GM12874 (cell line): ENCODE data around the gene DYNLL2.

ENCODE experiments used
- TF ChIP-seq, protein P1 (sequence below): IDR thresholded peaks from 2 replicates; pipeline ENCODE4 v1.5.1; 2011; ENCODE audit warnings: low read depth, mild to moderate bottlenecking, control low read depth, low read length, moderate library complexity; ENCODE audit not compliant: insufficient read depth

The DYNLL2 gene

DNA sequence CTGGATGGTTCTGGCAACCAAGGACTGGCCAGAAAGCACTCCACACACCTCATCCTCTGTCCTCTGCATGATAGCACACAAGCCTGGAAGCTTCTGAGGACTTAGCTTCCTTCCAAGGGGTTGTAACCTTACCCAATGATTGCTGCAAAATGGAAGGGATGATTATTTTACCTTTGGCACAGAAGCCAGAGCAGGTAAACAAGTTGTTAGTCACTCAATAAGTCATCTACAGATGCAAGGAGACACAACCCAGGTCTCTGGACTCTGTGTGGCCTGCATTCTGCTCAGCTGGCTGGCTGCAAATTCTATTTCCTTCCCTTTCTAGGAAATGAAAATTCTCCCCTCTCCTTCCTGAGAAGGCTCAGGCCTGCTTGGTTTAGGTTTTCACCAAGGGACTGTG lies 26.7 kb upstream of the DYNLL2 start:
- TF ChIP-seq, protein P1, sequence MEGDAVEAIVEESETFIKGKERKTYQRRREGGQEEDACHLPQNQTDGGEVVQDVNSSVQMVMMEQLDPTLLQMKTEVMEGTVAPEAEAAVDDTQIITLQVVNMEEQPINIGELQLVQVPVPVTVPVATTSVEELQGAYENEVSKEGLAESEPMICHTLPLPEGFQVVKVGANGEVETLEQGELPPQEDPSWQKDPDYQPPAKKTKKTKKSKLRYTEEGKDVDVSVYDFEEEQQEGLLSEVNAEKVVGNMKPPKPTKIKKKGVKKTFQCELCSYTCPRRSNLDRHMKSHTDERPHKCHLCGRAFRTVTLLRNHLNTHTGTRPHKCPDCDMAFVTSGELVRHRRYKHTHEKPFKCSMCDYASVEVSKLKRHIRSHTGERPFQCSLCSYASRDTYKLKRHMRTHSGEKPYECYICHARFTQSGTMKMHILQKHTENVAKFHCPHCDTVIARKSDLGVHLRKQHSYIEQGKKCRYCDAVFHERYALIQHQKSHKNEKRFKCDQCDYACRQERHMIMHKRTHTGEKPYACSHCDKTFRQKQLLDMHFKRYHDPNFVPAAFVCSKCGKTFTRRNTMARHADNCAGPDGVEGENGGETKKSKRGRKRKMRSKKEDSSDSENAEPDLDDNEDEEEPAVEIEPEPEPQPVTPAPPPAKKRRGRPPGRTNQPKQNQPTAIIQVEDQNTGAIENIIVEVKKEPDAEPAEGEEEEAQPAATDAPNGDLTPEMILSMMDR, result no peak

DNA sequence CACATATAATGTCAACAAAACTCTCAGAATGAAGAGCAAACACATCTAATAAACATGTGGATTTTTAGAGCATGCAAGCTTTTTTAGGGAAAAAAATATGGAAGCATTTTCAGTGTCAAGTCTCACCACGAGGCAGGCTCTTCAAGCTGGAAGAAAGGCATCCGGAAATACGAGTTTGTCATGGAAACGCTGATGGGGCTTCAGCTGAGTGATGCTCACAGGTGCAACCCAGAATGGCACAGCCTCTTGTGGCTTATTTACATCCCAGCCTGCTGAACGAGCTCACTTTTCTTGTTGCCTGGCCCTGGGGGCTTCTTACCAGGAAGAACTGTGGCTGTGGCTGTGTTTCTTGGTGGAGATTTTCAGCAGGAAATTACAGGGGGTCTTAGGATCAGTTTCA lies 24.1 kb upstream of the DYNLL2 start:
- TF ChIP-seq, protein P1, result no peak

DNA sequence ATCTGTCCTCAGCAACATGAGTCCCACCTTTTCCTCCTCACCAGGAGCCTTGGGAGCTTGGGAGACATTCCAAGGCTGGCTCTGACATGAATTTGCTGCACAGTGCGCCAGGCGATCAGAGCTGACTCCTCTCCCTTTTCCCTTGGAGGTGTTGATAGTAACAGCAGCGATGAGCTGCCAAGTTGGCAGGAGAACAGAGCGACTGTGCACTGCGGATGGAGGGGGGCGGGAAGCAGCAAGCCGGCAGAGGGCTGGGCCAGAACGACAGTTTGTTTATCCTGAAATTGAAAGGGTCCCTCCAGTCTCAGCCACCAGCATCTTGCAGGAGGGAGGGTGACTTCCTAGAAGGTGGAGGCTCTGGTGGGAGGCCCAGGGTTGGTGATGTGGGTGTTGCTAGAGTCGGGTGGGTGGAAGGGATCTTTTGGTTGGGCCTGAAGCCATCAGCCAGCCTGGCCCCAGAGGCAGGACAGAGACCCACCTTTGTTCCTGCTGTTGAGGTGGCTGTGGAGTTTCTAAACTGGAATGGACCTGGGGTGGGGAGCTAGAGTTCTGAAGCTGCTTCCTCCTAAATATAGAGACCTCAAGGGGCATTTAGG lies 22.5 kb upstream of the DYNLL2 start:
- TF ChIP-seq, protein P1, result no peak

DNA sequence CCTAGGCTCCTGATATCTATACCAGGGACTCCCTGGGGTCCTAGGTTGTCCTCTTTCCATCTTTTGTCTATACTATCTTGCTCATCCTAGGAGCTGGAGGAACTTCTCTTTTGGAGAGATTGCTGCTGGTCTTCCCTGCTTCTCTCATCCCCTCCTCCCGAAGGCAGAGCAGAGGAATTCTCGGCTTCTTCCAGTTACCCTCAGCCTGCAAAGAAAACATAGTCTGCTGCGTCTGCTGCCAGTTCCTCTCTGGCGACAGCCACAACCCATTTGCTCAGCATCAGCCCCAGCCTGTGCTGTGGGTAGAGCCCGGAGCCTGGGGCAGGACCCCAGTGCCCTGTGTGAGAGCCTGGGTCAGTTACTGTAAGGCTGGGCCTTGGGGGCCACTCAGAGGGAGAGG lies 21.5 kb upstream of the DYNLL2 start:
- TF ChIP-seq, protein P1, result no peak

DNA sequence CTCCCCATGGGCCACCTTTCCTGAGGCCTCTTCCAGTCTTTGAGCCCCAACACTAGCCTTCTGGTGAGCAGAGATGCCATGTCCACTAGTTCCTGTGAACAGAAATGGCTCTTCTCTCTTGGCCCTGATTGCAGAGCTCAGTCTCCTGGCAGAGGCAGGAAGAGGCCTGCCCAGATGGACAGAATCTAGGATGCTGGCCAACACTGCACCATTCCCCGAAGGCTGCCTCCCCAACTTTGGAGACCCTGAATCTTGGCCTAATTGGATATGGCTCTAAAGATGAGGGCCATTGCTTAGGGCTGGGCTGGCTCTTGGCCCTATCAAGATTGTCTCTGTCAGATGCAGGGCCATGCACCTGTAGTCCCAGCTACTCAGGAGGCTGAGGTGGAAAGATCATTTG lies 18.0 kb upstream of the DYNLL2 start:
- TF ChIP-seq, protein P1, result no peak

DNA sequence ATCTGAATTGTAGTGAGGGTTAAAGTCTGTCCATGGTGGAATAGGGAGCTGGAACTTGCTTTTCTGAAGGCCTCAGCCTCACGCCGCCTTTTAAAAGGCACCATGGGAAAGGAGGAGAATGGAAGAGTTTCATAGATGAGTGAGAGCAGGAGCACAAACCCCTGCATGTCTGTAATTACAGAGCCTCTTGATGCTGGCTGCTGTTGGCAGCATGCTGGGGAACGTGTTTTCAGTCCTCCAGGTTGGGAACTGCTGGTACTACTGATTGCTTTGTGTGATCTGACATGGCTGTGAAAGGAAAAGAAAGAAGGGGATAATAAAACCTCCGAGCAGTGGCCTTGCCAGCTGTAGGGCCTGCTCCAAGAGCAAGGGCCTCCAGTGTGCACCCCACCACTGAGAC lies 16.8 kb upstream of the DYNLL2 start:
- TF ChIP-seq, protein P1, result no peak

DNA sequence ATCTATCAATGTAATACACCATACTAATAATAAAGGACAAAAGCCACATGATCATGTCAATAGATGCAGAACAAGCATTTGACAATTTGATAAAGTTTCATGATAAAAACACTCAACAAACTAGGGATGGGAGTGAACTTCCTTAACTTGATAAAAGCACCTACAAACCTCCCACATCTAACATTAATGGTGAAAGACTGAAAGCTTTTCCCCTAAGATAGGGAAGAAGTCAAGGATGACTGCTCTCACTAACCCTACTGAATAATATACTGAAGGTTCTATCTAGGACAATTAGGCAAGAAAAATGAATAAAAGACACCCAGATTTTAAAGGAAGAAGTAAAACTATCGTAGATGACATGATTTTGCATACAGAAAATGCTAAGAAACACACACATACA lies 10.4 kb upstream of the DYNLL2 start:
- TF ChIP-seq, protein P1, result no peak
